ENCODE data around the gene CCDC63.
"Not testable (repeated sequence)": the region's sequence is repeated elsewhere in the genome, so short reads cannot be mapped to it uniquely, and the experiment has no call there.

Gene CCDC63

GRCh38 chr12:110844551-110845338 is 2.0 kb upstream of the CCDC63 start:
- DNase-seq (ENCODE audit: low read depth), result no peak

DNA sequence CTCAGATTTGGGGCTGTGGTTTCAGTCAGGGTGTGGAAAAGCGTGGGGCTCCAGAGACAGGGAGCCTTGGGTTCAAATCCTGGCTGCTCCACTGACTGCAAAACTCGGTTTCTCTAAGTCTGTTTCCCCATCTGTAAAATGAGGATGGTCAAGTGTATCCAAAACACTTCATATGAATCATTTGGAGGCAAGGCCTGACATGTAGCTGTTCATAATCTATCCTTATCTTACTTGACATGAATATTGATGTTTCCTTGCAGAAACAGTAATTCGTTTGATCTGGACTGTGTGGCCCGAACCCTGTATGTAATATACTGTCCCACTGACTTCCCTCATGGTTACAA is 1.5 kb upstream of the CCDC63 start:
- no peak for DNase-seq (ENCODE audit: low read depth)

DNA sequence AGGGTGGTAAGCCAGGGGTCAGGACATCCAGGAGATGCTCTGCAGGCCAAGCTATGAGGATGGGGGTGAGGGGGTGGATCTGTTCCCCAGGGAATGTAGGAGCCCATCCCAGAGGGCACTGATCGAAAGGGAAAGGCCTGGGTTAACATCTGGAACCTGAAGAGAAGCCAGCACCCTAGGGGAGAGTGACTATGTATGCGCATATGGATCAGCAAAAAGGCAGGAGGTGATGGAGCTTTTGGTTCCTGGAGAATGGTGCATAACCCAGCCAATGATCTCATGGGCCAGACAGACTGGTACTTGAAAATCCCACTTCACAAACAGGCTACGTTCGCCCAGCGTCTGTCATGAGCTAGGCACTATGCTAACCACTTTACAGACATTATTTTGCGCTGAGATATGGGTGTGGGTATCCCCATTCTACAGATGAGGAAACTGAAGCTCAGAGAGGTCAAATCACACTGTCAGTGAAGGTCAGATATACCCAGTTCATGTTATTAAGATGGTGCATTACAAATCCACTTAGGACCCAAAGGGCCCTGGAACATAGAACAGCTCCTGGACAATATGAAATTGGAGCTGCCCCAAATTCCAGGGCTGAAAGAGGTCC is 1.6 kb downstream of the CCDC63 start:
- DNase-seq (ENCODE audit: low read depth), result no peak

- DNase-seq (ENCODE audit: low read depth), result no peak
Observed at GRCh38 chr12:110849221-110849620, 2.4 kb downstream of the CCDC63 start.

- no peak for DNase-seq (ENCODE audit: low read depth)
Observed at GRCh38 chr12:110849748-110850403, 3.1 kb downstream of the CCDC63 start.

GRCh38 chr12:110850762-110851161 is 4.0 kb downstream of the CCDC63 start:
- DNase-seq (ENCODE audit: low read depth), result no peak

DNA sequence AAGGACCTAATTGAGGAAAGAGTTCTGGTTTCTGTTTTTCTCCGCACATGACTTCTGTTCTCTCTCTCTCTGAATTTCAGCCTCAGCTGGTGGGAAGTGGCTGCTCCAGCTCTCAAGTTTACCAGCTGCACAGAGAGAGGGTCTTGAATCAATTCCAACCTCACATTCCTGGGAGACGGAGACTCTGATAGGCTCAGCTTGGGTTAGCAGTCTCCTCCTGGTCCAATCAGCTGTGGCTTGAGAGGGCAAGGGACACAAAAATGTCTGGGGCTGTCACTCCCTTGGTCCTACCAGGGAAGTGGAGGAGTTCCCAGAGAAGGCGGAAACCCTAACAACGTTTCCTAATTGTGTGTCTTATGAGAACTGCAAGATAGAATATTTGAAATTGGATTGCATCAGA is 7.0 kb downstream of the CCDC63 start:
- DNase-seq (ENCODE audit: low read depth), result no peak

DNA sequence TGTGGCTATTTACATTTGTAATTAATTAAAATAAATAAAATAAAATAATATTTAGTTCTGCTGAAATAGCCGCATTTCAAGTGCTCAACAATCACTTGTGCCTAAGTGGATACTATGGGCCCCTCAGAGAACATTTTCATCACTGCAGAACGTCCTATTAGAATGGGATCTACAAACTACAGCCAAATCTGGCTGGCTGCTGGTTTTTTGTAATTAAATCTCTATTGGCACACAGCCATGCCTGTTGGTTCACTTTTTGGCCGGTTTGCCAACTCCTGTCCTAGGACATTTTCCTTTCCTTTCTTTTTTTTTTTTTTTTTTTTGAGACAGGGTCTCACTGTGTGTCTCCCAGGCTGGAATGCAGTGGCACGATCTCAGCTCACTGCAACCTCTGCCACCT is 9.8 kb downstream of the CCDC63 start:
- no peak for DNase-seq (ENCODE audit: low read depth)

DNA sequence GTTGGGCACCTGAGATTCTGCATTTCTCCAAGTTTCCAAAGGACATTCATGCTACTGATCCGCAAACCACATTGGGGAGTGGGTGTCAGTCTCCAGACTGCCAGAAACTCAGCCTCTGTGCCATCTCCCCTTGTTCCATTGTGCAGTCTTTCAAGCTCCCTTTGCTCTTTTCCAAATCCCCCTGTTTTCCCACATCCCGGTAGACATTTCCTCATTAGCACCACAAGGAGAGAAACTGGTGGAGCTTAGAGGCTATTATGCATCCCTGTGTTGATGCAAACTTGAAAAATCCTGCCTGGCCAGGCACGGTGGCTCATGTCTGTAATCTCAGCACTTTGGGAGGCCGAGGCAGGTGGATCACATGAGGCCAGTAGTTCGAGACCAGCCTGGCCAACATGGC is 10.7 kb downstream of the CCDC63 start:
- no peak for DNase-seq (ENCODE audit: low read depth)

- not testable (repeated sequence) for DNase-seq (ENCODE audit: low read depth)
Observed at GRCh38 chr12:110857954-110858353, 11.2 kb downstream of the CCDC63 start.

DNA sequence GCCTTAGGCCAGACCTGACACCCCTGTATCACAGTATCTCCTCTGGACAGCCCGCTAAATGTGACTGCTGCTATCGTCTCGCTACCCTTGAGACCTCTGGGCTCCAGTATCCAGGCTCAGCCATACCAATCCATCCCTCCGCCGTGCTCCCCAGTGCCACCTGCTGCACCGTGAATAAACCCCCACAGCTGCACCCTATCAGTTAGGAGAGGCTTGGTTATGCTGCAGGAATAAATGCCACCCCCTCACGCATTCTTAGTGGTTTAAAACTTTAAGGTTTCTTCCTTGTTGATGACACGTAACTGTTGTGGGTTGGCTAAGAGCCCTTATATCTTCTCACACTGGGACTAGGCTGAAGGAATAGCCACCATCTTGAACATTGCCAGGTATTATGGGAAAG is 12.1 kb downstream of the CCDC63 start:
- no peak for DNase-seq (ENCODE audit: low read depth)

DNA sequence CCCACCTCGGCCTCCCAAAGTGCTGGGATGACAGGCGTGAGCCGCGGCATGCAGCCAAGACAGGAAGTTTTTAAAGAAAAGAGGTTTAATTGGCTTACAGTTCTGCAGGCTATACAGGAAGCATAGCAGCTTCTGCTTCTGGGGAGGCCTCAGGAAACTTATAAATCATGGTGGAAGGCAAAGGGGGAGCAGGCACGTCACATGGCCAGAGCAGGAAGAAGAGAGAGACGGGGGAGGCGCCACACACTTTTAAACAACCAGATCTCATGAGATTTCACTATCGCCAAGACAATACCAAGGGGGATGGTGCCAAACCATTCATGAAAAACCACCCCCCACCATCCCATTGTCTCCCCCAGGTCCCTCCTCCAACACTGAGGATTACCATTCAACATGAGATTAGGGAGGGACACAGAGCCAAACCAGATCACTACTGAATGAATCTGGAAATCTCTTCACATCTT is 14.1 kb downstream of the CCDC63 start:
- no peak for DNase-seq (ENCODE audit: low read depth)

GRCh38 chr12:110861729-110862128 is 14.9 kb downstream of the CCDC63 start:
- DNase-seq (ENCODE audit: low read depth), result no peak

DNA sequence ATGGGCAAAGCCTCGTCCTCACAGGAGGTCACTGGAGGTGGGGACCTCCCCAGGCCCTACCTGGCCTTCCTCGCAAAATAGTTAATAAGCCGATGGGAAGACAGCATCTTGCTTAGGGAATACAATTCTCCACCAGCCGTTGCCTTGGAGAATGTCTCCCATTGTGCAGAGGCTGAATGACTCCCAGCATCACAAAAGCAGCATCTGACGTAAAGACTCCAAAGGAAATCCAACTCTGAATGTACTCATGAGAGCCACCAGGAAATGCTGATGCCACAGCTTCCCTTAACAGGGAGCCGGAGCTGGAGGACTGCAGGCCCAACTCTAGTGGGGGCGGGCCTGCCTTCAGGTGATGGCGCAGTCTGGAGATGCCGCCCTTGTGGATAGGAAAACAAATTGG is 15.5 kb downstream of the CCDC63 start:
- no peak for DNase-seq (ENCODE audit: low read depth)

DNA sequence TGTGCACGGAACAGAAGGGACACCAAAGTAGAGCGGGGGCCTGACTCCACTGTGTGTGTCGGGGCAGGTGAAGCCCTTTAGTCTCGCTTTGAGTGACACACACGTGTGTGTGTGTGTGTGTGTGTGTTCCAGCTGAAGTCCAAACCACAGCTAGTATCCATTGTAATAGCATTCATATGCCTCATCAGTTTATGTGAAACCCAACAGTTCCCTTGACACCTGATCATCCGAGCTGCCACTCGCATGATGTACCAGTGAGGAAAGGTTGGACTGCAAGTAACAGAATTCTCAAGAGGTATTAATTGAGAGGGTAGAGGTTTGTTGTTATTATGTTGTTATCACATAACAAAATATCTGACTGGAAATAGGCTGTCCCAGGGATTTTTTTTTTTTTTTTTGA is 16.4 kb downstream of the CCDC63 start:
- no peak for DNase-seq (ENCODE audit: low read depth)

- DNase-seq (ENCODE audit: low read depth), result no peak
Observed at GRCh38 chr12:110865521-110865920, 18.7 kb downstream of the CCDC63 start.

DNA sequence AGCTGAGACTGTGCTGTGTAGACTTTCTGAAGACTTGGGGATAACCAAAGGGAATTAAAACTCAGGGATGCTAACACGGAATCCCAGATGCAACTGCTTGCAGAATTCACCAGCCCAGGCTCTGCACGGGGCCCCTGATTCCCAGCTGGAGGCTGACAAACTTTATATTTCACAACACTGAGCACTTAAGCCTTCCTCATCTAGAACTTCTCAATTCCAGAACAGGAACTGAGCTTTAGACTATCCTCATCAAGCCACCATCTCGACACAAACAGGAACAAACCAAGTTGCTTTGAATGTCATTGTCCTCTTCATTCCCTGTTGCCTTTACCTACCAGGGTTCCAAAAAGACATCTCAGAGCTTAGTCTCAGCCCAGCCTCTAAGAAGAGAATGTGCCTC is 22.2 kb downstream of the CCDC63 start:
- no peak for DNase-seq (ENCODE audit: low read depth)

DNA sequence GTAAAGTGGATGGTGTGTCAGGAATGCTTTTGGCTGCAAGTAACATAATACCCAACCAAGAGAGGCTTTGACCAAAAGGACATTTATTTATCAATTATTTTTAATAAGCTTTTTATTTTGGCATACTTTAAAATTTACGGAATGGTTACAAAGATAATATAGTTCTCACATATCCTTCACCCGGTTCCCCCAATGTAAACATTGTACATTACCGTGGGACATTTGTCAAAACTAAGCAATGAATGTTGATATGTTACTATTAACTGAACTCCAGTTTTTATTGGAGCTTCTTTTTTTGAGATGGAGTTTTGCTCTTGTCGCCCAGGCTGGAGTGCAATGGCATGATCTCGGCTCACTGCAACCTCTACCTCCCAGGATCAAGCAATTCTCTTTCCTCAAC is 23.0 kb downstream of the CCDC63 start:
- no peak for DNase-seq (ENCODE audit: low read depth)

GRCh38 chr12:110872100-110872499 is 25.3 kb downstream of the CCDC63 start:
- no peak for DNase-seq (ENCODE audit: low read depth)

DNA sequence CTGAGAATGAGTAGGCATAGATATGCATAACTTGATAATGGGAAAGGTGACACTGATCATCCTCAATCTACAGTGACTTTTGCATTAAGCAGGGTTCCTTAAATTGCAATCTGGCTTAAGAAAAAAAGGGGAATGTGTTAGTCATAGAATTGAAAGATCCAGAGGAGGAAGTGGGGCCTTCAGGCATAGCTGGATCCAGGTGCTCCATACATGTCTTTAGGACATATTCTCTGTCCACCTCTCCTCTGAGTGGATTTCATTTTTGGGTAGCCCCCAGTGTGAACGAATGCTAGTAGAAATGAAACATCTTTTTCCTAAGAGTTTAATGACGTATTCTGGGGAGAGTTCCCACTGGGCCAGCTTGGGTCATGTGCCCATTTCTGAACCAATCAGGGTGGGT is 27.6 kb downstream of the CCDC63 start:
- DNase-seq (ENCODE audit: low read depth), result no peak

- no peak for DNase-seq (ENCODE audit: low read depth)
Observed at GRCh38 chr12:110874781-110875180, 28.0 kb downstream of the CCDC63 start.

DNA sequence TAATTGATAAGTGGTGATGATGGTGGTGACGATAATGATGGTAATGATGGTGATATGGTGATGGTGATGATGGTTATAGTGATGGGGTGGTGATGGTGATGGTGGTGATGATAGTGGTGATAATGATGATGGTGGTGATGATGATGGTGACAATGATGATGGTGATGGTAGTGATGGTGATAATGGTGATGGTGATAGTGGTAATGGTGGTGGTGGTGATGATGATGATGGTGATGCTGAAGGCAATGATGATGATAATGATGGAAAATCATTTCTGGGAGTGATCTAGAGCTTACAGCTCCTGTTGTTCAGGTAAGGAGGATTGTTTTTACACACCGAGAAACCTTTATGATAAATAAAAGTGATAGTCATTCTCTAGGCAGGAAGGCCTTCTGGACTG is 33.9 kb downstream of the CCDC63 start:
- no peak for DNase-seq (ENCODE audit: low read depth)

DNA sequence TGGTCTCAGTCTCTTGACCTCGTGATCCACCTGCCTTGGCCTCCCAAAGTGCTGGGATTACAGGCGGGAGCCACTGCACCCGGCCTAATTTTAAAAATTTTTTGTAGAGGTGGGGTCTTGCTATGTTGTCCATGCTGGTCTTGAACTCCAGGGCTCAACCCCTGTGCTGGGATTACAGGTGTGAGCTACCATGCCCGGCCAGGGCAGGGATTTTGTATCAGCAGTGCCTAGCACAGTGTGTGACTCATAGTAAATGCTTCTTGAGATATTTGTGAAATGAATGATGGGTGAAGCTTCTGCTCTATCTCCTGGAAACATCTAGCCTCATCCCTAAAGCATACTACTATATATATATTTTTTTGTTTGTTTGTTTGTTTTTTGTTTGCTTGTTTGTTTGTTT is 36.5 kb downstream of the CCDC63 start:
- DNase-seq (ENCODE audit: low read depth), result no peak
